Natural killer cell treated with Interleukin-12 subunit alpha and Interleukin-12 subunit beta and Interleukin-15 and Interleukin-18, amount 100 ng/mL, for 72 hours (primary cell): Measurements from ENCODE around the gene CENPP. TPM values are rescaled to one million over a fixed set of nuclear protein-coding genes. Genes with fewer than 3 reads are reported as not detected.

ENCODE experiments used
- ATAC-seq, 2 donors: fragments of 150-1000 bp; cut with Tn5 transposase in 1 of 2; sonication (Bioruptor Pico), chemical (Tn5 transposase) in 1 of 2; 2 replicates each; pipeline ENCODE4 v1.10.0; 2021
- DNase-seq: peaks from one replicate; pipeline ENCODE4 v3.0.0; 2022; ENCODE audit warnings: low spot score
- H3K27ac Mint-ChIP-seq, 2 donors: 1 replicate in 1 of 2; 2 replicates in 1 of 2; pipeline ENCODE4 v1.8.0; 2022; ENCODE audit warnings: mixed read lengths in 2 of 2, mild to moderate bottlenecking in 1 of 2, moderate library complexity in 1 of 2
- H3K27me3 Mint-ChIP-seq, 2 donors: 1 replicate in 1 of 2; 2 replicates in 1 of 2; pipeline ENCODE4 v1.8.0; 2022; ENCODE audit warnings: mixed read lengths in 2 of 2
- H3K36me3 Mint-ChIP-seq: one replicate; pipeline ENCODE4 v1.8.0; 2022; ENCODE audit warnings: mixed read lengths
- H3K4me1 Mint-ChIP-seq, 2 donors: 1 replicate in 1 of 2; 2 replicates in 1 of 2; pipeline ENCODE4 v1.8.0; 2022; ENCODE audit warnings: low read depth in 2 of 2, mixed read lengths in 2 of 2, mild to moderate bottlenecking in 1 of 2
- H3K4me3 Mint-ChIP-seq: one replicate; pipeline ENCODE4 v1.8.0; 2022; ENCODE audit warnings: mixed read lengths
- H3K9me3 Mint-ChIP-seq: 2 replicates; pipeline ENCODE4 v1.8.0; 2022; ENCODE audit warnings: mixed read lengths
- total RNA-seq, 2 donors: library from RNA; stranded (reverse); gene quantifications; one replicate each; pipeline ENCODE4 v1.2.3, GENCODE V29; 2022

CENPP gene
- total RNA-seq, 2 donors from 2014 or later = 14.7 to 38.8 TPM

DNA sequence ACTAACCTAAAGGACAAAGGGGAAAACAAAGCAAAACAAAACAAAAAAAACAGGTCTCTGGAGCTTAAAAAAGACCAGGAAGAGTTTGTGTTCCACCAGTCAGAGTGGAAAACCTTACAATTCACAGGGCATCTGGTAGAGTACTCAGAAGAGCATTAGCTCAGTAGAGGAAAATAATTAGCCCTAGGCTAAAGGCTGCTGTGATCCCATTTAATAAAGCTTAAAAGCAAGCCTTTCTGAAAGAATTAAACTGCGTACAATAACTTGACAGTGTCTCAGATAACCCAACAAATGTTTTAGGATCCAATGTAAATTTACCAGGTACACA is 202.7 kb downstream of the CENPP start:
- no peaks in the 10 kb centered on the region for H3K9me3 Mint-ChIP-seq
- DNase-seq = no peak
- ATAC-seq = no peak
- H3K4me1 Mint-ChIP-seq = no peaks in the 10 kb centered on the region
- peaks cover 4% of the 10 kb centered on the region for H3K36me3 Mint-ChIP-seq
- no peaks in the 10 kb centered on the region for H3K27me3 Mint-ChIP-seq
- H3K4me3 Mint-ChIP-seq = no peak overlapping the region
- no peak overlapping the region for H3K27ac Mint-ChIP-seq

DNA sequence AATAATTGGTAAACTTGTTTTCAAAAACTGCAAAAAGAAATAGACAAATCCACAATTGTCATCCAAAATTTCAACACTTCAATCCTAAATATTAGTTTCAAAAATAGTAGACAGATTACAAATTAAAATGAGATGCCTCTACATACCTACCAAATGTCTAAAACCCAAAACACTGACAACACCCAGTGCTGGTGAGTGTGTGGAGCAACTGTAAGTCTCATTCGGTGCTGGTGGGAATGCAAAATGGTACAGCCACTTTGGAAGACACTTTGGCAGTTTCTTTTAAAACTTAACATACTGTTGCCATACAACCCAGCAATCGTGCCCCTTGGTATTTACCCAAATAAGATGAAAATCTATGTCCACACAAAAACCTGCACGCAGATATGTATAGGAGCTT is 203.4 kb downstream of the CENPP start:
- H3K27me3 Mint-ChIP-seq = no peaks in the 10 kb centered on the region
- H3K27ac Mint-ChIP-seq = no peak overlapping the region
- H3K36me3 Mint-ChIP-seq = peaks cover 5% of the 10 kb centered on the region
- H3K4me1 Mint-ChIP-seq = peaks cover 0 to 3% of the 10 kb centered on the region in 2 donors
- DNase-seq (no peak), ATAC-seq (no peak)
- H3K4me3 Mint-ChIP-seq = no peak overlapping the region
- H3K9me3 Mint-ChIP-seq = no peaks in the 10 kb centered on the region

DNA sequence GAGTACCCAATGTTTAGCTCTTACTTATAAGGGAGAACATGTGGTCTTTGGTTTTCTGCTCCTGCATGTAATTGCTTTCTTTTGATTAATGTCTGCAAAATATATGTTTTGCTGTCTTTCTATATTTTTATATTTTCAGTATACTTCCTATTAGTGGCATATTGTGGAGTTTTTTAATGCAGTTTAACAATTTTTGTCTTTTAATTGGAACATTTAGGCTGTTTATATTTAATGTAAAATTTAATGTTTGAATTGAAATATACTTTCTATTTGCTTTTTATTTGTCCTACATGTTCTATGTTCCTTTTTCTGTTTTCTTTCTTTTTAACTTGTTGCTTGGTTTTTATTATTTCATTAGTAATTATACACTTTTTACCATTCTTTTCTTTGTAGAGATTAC is 205.1 kb downstream of the CENPP start:
- Mint-ChIP-seq H3K4me3 (no peak overlapping the region), H3K4me1 (peaks cover 0 to 4% of the 10 kb centered on the region in 2 donors), H3K27ac (no peak overlapping the region), H3K27me3 (no peaks in the 10 kb centered on the region), H3K9me3 (no peaks in the 10 kb centered on the region), H3K36me3 (peaks cover 5% of the 10 kb centered on the region)
- ATAC-seq (no peak), DNase-seq (no peak)

GRCh38 chr9:92534204-92534603 is 208.5 kb downstream of the CENPP start:
- Mint-ChIP-seq H3K36me3 (peaks cover 5% of the 10 kb centered on the region), H3K27ac (no peak overlapping the region), H3K4me1 (peaks cover 0 to 4% of the 10 kb centered on the region in 2 donors), H3K27me3 (no peaks in the 10 kb centered on the region), H3K4me3 (no peak overlapping the region), H3K9me3 (no peaks in the 10 kb centered on the region)
- ATAC-seq (no peak), DNase-seq (no peak)

DNA sequence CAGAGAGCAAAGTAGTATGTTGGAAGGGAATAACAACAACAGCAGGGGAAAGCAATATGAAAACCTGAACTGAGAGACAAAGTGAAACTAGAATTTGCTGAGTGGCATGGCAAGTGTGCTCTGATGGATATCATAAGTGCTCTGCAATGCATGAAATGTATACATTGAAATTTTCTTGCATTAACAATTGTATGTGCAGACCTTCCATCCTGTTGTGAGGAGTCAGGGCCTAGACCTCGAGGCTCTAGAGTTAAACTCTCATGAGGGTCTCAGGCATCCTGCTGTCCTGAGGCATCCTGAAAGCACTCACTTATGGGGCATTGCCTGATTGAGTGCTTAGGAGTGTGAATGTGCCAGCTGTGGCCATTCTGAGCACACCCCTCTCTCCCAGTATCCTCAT is 208.9 kb downstream of the CENPP start:
- ATAC-seq = no peak
- H3K27ac Mint-ChIP-seq = no peak overlapping the region
- peaks cover 0 to 4% of the 10 kb centered on the region in 2 donors for H3K4me1 Mint-ChIP-seq
- H3K9me3 Mint-ChIP-seq = no peaks in the 10 kb centered on the region
- H3K4me3 Mint-ChIP-seq = no peak overlapping the region
- peaks cover 5% of the 10 kb centered on the region for H3K36me3 Mint-ChIP-seq
- DNase-seq = no peak
- H3K27me3 Mint-ChIP-seq = no peaks in the 10 kb centered on the region

DNA sequence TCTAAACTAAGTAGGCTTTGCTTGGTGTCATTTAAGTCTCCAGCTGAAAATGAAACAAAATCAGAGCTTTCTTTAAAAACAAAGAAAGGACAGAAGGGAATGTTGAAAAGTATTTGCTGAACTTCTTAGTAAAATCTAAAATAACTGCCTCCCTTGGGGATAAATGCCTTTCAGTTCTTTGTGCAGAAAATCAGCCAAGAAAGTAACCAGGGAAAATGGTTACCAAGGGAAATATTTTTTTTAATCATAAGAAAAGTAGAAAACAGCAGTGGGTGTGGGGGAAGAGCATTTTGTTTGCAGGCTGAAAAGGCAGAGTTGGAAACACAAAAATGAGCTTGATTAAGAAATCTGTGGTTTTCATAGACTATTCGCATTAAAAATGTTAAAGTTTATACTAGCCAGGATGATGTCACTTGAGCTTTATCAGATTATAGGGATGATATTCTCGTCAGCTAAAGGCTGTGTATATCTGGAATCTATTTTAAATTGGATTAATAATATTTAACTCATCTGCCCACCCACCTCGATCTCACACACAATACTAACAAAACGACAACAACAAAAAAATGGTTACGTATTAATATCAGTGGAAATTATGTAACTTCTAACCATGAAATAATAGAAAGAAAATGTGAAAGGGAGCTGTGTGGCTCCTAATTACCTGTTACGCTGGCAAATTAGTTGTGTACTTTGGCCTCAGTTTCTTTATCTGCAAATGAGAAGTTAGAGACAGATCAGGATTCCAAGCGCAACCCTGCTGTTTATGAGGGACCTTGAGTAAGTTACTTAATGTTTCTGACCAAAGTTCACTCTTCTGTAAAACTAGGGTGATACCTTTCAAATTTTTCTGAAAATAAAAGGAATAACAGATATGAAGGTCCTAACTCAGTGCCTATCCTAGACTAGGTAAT is 210.4 kb downstream of the CENPP start, which contains the start of gene ECM2:
Gene ECM2 (minus strand): TSS at position 51 of the 911 bp plus-strand sequence. CDS start 13,124 bp downstream, outside the sequence.
- H3K36me3 Mint-ChIP-seq = peaks cover 5% of the 10 kb centered on the region
- peaks cover 0 to 4% of the 10 kb centered on the region in 2 donors for H3K4me1 Mint-ChIP-seq
- no peaks in the 10 kb centered on the region for H3K27me3 Mint-ChIP-seq
- H3K27ac Mint-ChIP-seq = no peak within 1 kb of the TSS
- no peaks in the 10 kb centered on the region for H3K9me3 Mint-ChIP-seq
- DNase-seq (no peak), ATAC-seq (no peak)
- no peak within 1 kb of the TSS for H3K4me3 Mint-ChIP-seq

- DNase-seq (no peak), ATAC-seq (no peak)
- H3K4me1 Mint-ChIP-seq = peaks cover 0 to 4% of the 10 kb centered on the region in 2 donors
- H3K27me3 Mint-ChIP-seq = no peaks in the 10 kb centered on the region
- H3K9me3 Mint-ChIP-seq = no peaks in the 10 kb centered on the region
- no peak overlapping the region for H3K4me3 Mint-ChIP-seq
- H3K36me3 Mint-ChIP-seq = peaks cover under 1% of the 10 kb centered on the region
- no peak overlapping the region for H3K27ac Mint-ChIP-seq
These were observed 212.8 kb downstream of the CENPP start for GRCh38 chr9:92538541-92538940.

DNA sequence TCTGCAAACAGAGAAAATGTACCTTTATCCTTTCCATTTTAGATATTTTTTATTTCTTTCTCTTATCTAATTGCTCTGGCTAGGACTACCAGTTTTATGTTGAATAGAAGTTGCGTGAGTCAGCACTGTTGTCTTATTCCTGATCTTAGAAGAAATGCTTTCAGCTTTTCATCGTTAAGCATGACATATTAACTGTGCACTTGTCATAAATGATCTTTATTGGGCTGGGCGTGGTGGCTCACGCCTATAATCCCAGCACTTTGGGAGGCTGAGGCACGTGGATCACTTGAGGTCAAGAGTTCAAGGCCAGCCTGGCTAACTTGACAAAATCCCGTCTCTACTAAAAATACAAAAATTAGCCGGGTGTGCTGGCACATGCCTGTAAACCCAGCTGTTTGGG is 218.2 kb downstream of the CENPP start:
- H3K4me3 Mint-ChIP-seq = no peak overlapping the region
- ATAC-seq = no peak
- no peak for DNase-seq
- no peaks in the 10 kb centered on the region for H3K4me1 Mint-ChIP-seq
- H3K27me3 Mint-ChIP-seq = no peaks in the 10 kb centered on the region
- no peaks in the 10 kb centered on the region for H3K9me3 Mint-ChIP-seq
- H3K27ac Mint-ChIP-seq = no peak overlapping the region
- H3K36me3 Mint-ChIP-seq = no peaks in the 10 kb centered on the region

GRCh38 chr9:92545002-92545510 is 219.3 kb downstream of the CENPP start:
- no peak for ATAC-seq
- H3K4me3 Mint-ChIP-seq = no peak overlapping the region
- H3K27me3 Mint-ChIP-seq = no peaks in the 10 kb centered on the region
- H3K36me3 Mint-ChIP-seq = no peaks in the 10 kb centered on the region
- H3K27ac Mint-ChIP-seq = no peak overlapping the region
- H3K9me3 Mint-ChIP-seq = no peaks in the 10 kb centered on the region
- no peak for DNase-seq
- no peaks in the 10 kb centered on the region for H3K4me1 Mint-ChIP-seq

- Mint-ChIP-seq H3K27me3 (no peaks in the 10 kb centered on the region), H3K36me3 (no peaks in the 10 kb centered on the region), H3K4me1 (no peaks in the 10 kb centered on the region), H3K27ac (no peak overlapping the region), H3K9me3 (no peaks in the 10 kb centered on the region), H3K4me3 (no peak overlapping the region)
- ATAC-seq = no peak
- no peak for DNase-seq
These were observed 221.6 kb downstream of the CENPP start for GRCh38 chr9:92547356-92547755.

GRCh38 chr9:92550765-92551164 is 225.0 kb downstream of the CENPP start:
- no peaks in the 10 kb centered on the region for H3K9me3 Mint-ChIP-seq

GRCh38 chr9:92558612-92559374 is 233.0 kb downstream of the CENPP start:
- Mint-ChIP-seq H3K27me3 (no peaks in the 10 kb centered on the region), H3K4me1 (peaks cover 2 to 4% of the 10 kb centered on the region in 2 donors), H3K4me3 (no peak overlapping the region), H3K36me3 (no peaks in the 10 kb centered on the region), H3K27ac (no peak overlapping the region), H3K9me3 (no peaks in the 10 kb centered on the region)
- ATAC-seq (no peak), DNase-seq (no peak)

More at GRCh38 chr9:92550765-92551164, 225.0 kb downstream of the CENPP start:
- ATAC-seq (no peak), DNase-seq (no peak)
- H3K27me3 Mint-ChIP-seq = no peaks in the 10 kb centered on the region
- no peak overlapping the region for H3K4me3 Mint-ChIP-seq
- H3K36me3 Mint-ChIP-seq = no peaks in the 10 kb centered on the region
- H3K27ac Mint-ChIP-seq = no peak overlapping the region
- H3K4me1 Mint-ChIP-seq = no peaks in the 10 kb centered on the region

DNA sequence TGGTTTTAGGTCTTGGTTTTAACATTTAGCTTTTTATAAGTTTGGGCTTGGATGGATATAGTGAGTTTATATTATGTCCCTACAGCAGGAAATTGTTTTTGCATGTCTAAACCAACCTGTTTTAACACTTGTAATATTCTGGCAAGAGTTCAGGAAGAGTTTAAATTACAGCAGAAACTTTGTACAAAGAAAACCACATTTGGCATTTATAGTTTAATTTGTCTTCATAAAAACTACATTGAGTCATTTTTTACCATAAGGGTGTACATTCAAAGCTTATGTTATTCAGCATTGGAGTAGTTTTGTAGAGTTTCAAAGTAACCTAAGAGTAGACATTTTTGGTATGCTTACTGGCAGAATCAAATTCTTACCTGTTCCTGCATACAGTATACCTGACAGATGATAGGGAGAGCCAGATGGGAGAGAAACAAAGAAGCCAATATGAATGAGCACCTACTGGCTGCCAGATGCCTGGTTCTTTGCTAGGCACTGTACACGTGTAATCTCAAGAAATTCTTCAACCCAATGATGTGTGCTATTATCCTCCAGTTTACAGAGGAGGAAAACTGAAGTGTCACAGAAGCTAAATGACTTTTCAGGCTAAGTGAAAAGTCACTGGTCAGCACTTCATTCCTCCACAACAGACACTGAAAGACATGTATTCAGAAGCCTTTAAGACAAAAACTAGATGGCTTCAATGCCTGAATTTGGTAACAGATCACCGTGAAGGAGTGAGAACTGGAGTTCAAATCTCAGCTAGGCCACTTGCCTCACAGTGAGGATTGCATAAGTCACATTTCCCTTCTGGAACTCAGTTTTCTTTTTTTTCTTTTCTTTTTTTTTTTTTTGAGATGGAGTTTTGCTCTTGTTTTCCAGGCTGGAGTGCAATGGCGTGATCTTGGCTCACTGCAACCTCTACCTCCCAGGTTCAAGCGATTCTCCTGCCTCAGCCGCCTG is 235.9 kb downstream of the CENPP start:
- H3K36me3 Mint-ChIP-seq = peaks cover 6% of the 10 kb centered on the region
- no peaks in the 10 kb centered on the region for H3K9me3 Mint-ChIP-seq
- DNase-seq (no peak), ATAC-seq (no peak)
- no peak overlapping the region for H3K4me3 Mint-ChIP-seq
- no peak overlapping the region for H3K27ac Mint-ChIP-seq
- no peaks in the 10 kb centered on the region for H3K27me3 Mint-ChIP-seq
- H3K4me1 Mint-ChIP-seq = peaks cover 2 to 4% of the 10 kb centered on the region in 2 donors
